CD8-positive, alpha-beta memory T cell (primary cell): ENCODE measurements around the gene FH. TPM values are rescaled to one million over a fixed set of nuclear protein-coding genes. Genes with fewer than 3 reads are reported as not detected.

Source experiments
- CTCF ChIA-PET: fragments of 350-600 bp; sonication (Branson Sonifier 250); formaldehyde crosslinking; loops from one replicate; lab custom pipeline; 2021; ENCODE audit warnings: antibody characterized with exemption; lab: Charles Lee
- POLR2A ChIA-PET: fragments of 350-600 bp; sonication (Branson Sonifier 250); formaldehyde crosslinking; loops from one replicate; lab custom pipeline; 2021; ENCODE audit warnings: antibody characterized with exemption; lab: Charles Lee
- DNase-seq, 5 donors: peaks; one replicate each; pipeline versions ENCODE4 v3.0.0 to v3.0.0-alpha.2; 2020 to 2022; ENCODE audit warnings: mixed read lengths in 1 of 5
- H3K27ac ChIP-seq: one replicate; pipeline ENCODE4 v1.7.0; 2013; ENCODE audit warnings: low read depth, mild to moderate bottlenecking, low read length, moderate library complexity
- H3K27me3 ChIP-seq: 2 replicates; pipeline ENCODE4 v1.7.0; 2013; ENCODE audit warnings: low read length, mild to moderate bottlenecking; ENCODE audit not compliant: insufficient read depth, poor library complexity, severe bottlenecking
- H3K36me3 ChIP-seq: 2 replicates; pipeline ENCODE4 v1.7.0; 2013; ENCODE audit warnings: mild to moderate bottlenecking, low read length, moderate library complexity; ENCODE audit not compliant: insufficient read depth
- H3K4me1 ChIP-seq: 2 replicates; pipeline ENCODE4 v1.7.0; 2013; ENCODE audit warnings: mild to moderate bottlenecking, low read length, moderate library complexity; ENCODE audit not compliant: insufficient read depth
- H3K4me3 ChIP-seq: 2 replicates; pipeline ENCODE4 v1.7.0; 2013; ENCODE audit warnings: mild to moderate bottlenecking, low read length
- H3K9me3 ChIP-seq: 2 replicates; pipeline ENCODE4 v1.7.0; 2013; ENCODE audit warnings: mild to moderate bottlenecking, low read length
- H3K27ac Mint-ChIP-seq, 8 donors: one replicate each; pipeline ENCODE4 v1.8.0; 2020 to 2021; ENCODE audit warnings: mixed read lengths in 8 of 8, mild to moderate bottlenecking in 6 of 8, inconsistent platforms in 3 of 8, moderate library complexity in 3 of 8
- H3K27me3 Mint-ChIP-seq, 2 donors: one replicate each; pipeline ENCODE4 v1.8.0; 2020 to 2021; ENCODE audit warnings: mixed read lengths in 2 of 2, mild to moderate bottlenecking in 1 of 2, moderate library complexity in 1 of 2
- H3K36me3 Mint-ChIP-seq, 3 donors: one replicate each; pipeline ENCODE4 v1.8.0; 2020 to 2021; ENCODE audit warnings: mixed read lengths in 3 of 3, inconsistent platforms in 1 of 3, mild to moderate bottlenecking in 1 of 3
- H3K4me1 Mint-ChIP-seq, 3 donors: one replicate each; pipeline ENCODE4 v1.8.0; 2020 to 2021; ENCODE audit warnings: mixed read lengths in 3 of 3, inconsistent platforms in 1 of 3, mild to moderate bottlenecking in 1 of 3
- H3K4me3 Mint-ChIP-seq, 7 donors: one replicate each; pipeline ENCODE4 v1.8.0; 2020 to 2021; ENCODE audit warnings: mixed read lengths in 7 of 7, mild to moderate bottlenecking in 6 of 7, moderate library complexity in 4 of 7, inconsistent platforms in 2 of 7
- H3K9me3 Mint-ChIP-seq, 5 donors: one replicate each; pipeline ENCODE4 v1.8.0; 2020 to 2022; ENCODE audit warnings: mixed read lengths in 5 of 5, mild to moderate bottlenecking in 3 of 5, moderate library complexity in 2 of 5, inconsistent platforms in 1 of 5
- polyA plus RNA-seq: library from polyadenylated mRNA; unstranded; fragments of 300-500 nt; fragmentation: Illumina TruSeq; gene quantifications from one replicate; pipeline ENCODE4 v1.2.3, GENCODE V29; 2021
- total RNA-seq, 2 experiments: library from RNA; stranded (reverse); gene quantifications; one replicate each; pipeline ENCODE4 v1.2.3, GENCODE V29; 2021

The FH gene
- total and polyA plus RNA-seq, 3 experiments from 2014 or later: 27.2 to 101 (median 99.8) TPM

GRCh38 chr1:241485145-241485544 is 34.4 kb downstream of the FH start:
- Mint-ChIP-seq H3K36me3 (no peaks in the 10 kb centered on the region), H3K9me3 (peaks cover 0 to 2% (median 0%) of the 10 kb centered on the region in 5 donors), H3K4me3 (no peak overlapping the region), H3K27me3 (peaks cover 0 to 17% of the 10 kb centered on the region in 2 donors), H3K4me1 (no peaks in the 10 kb centered on the region), H3K27ac (no peak overlapping the region)
- H3K4me3 ChIP-seq: no peak overlapping the region
- DNase-seq: no peak
- ChIA-PET POLR2A (no interaction called here), CTCF (no interaction called here)
- H3K27ac ChIP-seq: no peak overlapping the region
- no peaks in the 10 kb centered on the region for H3K4me1 ChIP-seq
- no peaks in the 10 kb centered on the region for H3K27me3 ChIP-seq
- H3K36me3 ChIP-seq: no peaks in the 10 kb centered on the region
- no peaks in the 10 kb centered on the region for H3K9me3 ChIP-seq

GRCh38 chr1:241482761-241483250 is 36.7 kb downstream of the FH start:
- Mint-ChIP-seq H3K27me3 (peaks cover 0 to 17% of the 10 kb centered on the region in 2 donors), H3K4me3 (no peak overlapping the region), H3K4me1 (no peaks in the 10 kb centered on the region), H3K9me3 (peaks cover 0 to 2% (median 0%) of the 10 kb centered on the region in 5 donors), H3K36me3 (no peaks in the 10 kb centered on the region), H3K27ac (no peak overlapping the region)
- H3K4me1 ChIP-seq: no peaks in the 10 kb centered on the region
- no peaks in the 10 kb centered on the region for H3K36me3 ChIP-seq
- H3K4me3 ChIP-seq: no peak overlapping the region
- H3K9me3 ChIP-seq: no peaks in the 10 kb centered on the region
- POLR2A ChIA-PET: no interaction called here
- CTCF ChIA-PET: no interaction called here
- H3K27ac ChIP-seq: no peak overlapping the region
- H3K27me3 ChIP-seq: no peaks in the 10 kb centered on the region
- no peak for DNase-seq

- Mint-ChIP-seq H3K9me3 (peaks cover 0 to 2% (median 0%) of the 10 kb centered on the region in 5 donors), H3K4me3 (no peak overlapping the region), H3K27ac (no peak overlapping the region), H3K4me1 (no peaks in the 10 kb centered on the region), H3K27me3 (peaks cover 0 to 17% of the 10 kb centered on the region in 2 donors), H3K36me3 (no peaks in the 10 kb centered on the region)
- DNase-seq: no peak
- CTCF ChIA-PET: no interaction called here
- Histone ChIP-seq H3K36me3 (no peaks in the 10 kb centered on the region), H3K4me1 (no peaks in the 10 kb centered on the region), H3K27ac (no peak overlapping the region), H3K27me3 (no peaks in the 10 kb centered on the region), H3K9me3 (no peaks in the 10 kb centered on the region), H3K4me3 (no peak overlapping the region)
- POLR2A ChIA-PET: no interaction called here
Measured at GRCh38 chr1:241479294-241479693, 40.3 kb downstream of the FH start.

GRCh38 chr1:241475671-241476070 is 43.9 kb downstream of the FH start:
- Mint-ChIP-seq H3K27me3 (peaks cover 0 to 15% of the 10 kb centered on the region in 2 donors), H3K9me3 (peaks cover 0 to 2% (median 0%) of the 10 kb centered on the region in 5 donors), H3K4me1 (no peaks in the 10 kb centered on the region), H3K36me3 (no peaks in the 10 kb centered on the region), H3K4me3 (no peak overlapping the region), H3K27ac (no peak overlapping the region)
- no peak overlapping the region for H3K27ac ChIP-seq
- no peak overlapping the region for H3K4me3 ChIP-seq
- no peak for DNase-seq
- no peaks in the 10 kb centered on the region for H3K4me1 ChIP-seq
- ChIA-PET CTCF (no interaction called here), POLR2A (no interaction called here)
- H3K27me3 ChIP-seq: no peaks in the 10 kb centered on the region
- no peaks in the 10 kb centered on the region for H3K36me3 ChIP-seq
- H3K9me3 ChIP-seq: no peaks in the 10 kb centered on the region

GRCh38 chr1:241473026-241473425 is 46.5 kb downstream of the FH start:
- H3K4me1 Mint-ChIP-seq: no peaks in the 10 kb centered on the region
- ChIA-PET POLR2A (no interaction called here), CTCF (no interaction called here)

GRCh38 chr1:241470908-241471590 is 48.5 kb downstream of the FH start:
- no peaks in the 10 kb centered on the region for H3K36me3 Mint-ChIP-seq
- no peaks in the 10 kb centered on the region for H3K4me1 Mint-ChIP-seq
- H3K27ac Mint-ChIP-seq: no peak overlapping the region
- Histone ChIP-seq H3K27me3 (no peaks in the 10 kb centered on the region), H3K9me3 (no peaks in the 10 kb centered on the region), H3K4me1 (no peaks in the 10 kb centered on the region), H3K27ac (no peak overlapping the region), H3K4me3 (no peak overlapping the region), H3K36me3 (no peaks in the 10 kb centered on the region)
- H3K9me3 Mint-ChIP-seq: peaks cover 0 to 4% (median 0%) of the 10 kb centered on the region in 5 donors
- ChIA-PET POLR2A (no interaction called here), CTCF (no interaction called here)
- H3K4me3 Mint-ChIP-seq: no peak overlapping the region
- no peak for DNase-seq
- peaks cover 0 to 15% of the 10 kb centered on the region in 2 donors for H3K27me3 Mint-ChIP-seq

More at GRCh38 chr1:241473026-241473425, 46.5 kb downstream of the FH start:
- Mint-ChIP-seq H3K36me3 (no peaks in the 10 kb centered on the region), H3K9me3 (no peaks in the 10 kb centered on the region), H3K27me3 (peaks cover 0 to 15% of the 10 kb centered on the region in 2 donors), H3K4me3 (no peak overlapping the region), H3K27ac (no peak overlapping the region)
- no peaks in the 10 kb centered on the region for H3K9me3 ChIP-seq
- H3K27ac ChIP-seq: no peak overlapping the region
- no peaks in the 10 kb centered on the region for H3K36me3 ChIP-seq
- no peak overlapping the region for H3K4me3 ChIP-seq
- no peaks in the 10 kb centered on the region for H3K27me3 ChIP-seq
- no peak for DNase-seq
- H3K4me1 ChIP-seq: no peaks in the 10 kb centered on the region

- Histone ChIP-seq H3K36me3 (no peaks in the 10 kb centered on the region), H3K27ac (no peak overlapping the region), H3K27me3 (no peaks in the 10 kb centered on the region), H3K4me1 (no peaks in the 10 kb centered on the region), H3K4me3 (no peak overlapping the region), H3K9me3 (no peaks in the 10 kb centered on the region)
- ChIA-PET CTCF (no interaction called here), POLR2A (no interaction called here)
- Mint-ChIP-seq H3K27me3 (peaks cover 0 to 15% of the 10 kb centered on the region in 2 donors), H3K36me3 (no peaks in the 10 kb centered on the region), H3K9me3 (peaks cover 0 to 4% (median 0%) of the 10 kb centered on the region in 5 donors), H3K27ac (no peak overlapping the region), H3K4me1 (no peaks in the 10 kb centered on the region), H3K4me3 (no peak overlapping the region)
- no peak for DNase-seq
Measured at GRCh38 chr1:241470361-241470760, 49.2 kb downstream of the FH start.

- peaks cover 0 to 4% (median 0%) of the 10 kb centered on the region in 5 donors for H3K9me3 Mint-ChIP-seq
- no peak overlapping the region for H3K4me3 Mint-ChIP-seq
- H3K27ac ChIP-seq: no peak overlapping the region
- H3K36me3 Mint-ChIP-seq: no peaks in the 10 kb centered on the region
- no peaks in the 10 kb centered on the region for H3K4me1 Mint-ChIP-seq
- POLR2A ChIA-PET: no interaction called here
- CTCF ChIA-PET: no interaction called here
- H3K9me3 ChIP-seq: no peaks in the 10 kb centered on the region
- H3K4me1 ChIP-seq: no peaks in the 10 kb centered on the region
- H3K27ac Mint-ChIP-seq: no peak overlapping the region
- no peaks in the 10 kb centered on the region for H3K36me3 ChIP-seq
- no peak for DNase-seq
- H3K4me3 ChIP-seq: no peak overlapping the region
- no peaks in the 10 kb centered on the region for H3K27me3 ChIP-seq
- peaks cover 7 to 8% of the 10 kb centered on the region in 2 donors for H3K27me3 Mint-ChIP-seq
Measured at GRCh38 chr1:241465673-241466072, 53.9 kb downstream of the FH start.
